OCI-LY1 (cell line): ENCODE measurements around the gene KCNMA1.

Experiments used
- H2AFZ ChIP-seq: fragments of 200-600 bp; sonication (generic), shearing (Covaris generic); 2 replicates; pipeline ENCODE4 v1.6.0; 2014; ENCODE audit warnings: antibody characterized with exemption, mild to moderate bottlenecking, low read length
- H3F3A ChIP-seq: fragments of 200-600 bp; sonication (generic), shearing (Covaris generic); 2 replicates; pipeline ENCODE4 v1.6.0; 2014; ENCODE audit warnings: mild to moderate bottlenecking, antibody characterized with exemption, low read length, moderate library complexity; ENCODE audit not compliant: insufficient read depth
- H3K27ac ChIP-seq: fragments of 200-600 bp; sonication (generic); 2 replicates; pipeline ENCODE4 v1.5.1; 2014; ENCODE audit warnings: low read length, mixed run types, mild to moderate bottlenecking, low read depth; ENCODE audit not compliant: poor library complexity, severe bottlenecking
- H3K27me3 ChIP-seq: fragments of 200-600 bp; sonication (generic); 2 replicates; pipeline ENCODE4 v1.6.0; 2014; ENCODE audit warnings: antibody characterized with exemption, mild to moderate bottlenecking, low read length, moderate library complexity; ENCODE audit not compliant: insufficient read depth
- H3K36me3 ChIP-seq: fragments of 200-600 bp; sonication (generic); 2 replicates; pipeline ENCODE4 v1.6.1; 2014; ENCODE audit warnings: mild to moderate bottlenecking, antibody characterized with exemption, low read length, moderate library complexity, mixed read lengths; ENCODE audit not compliant: insufficient read depth
- H3K4me1 ChIP-seq: fragments of 200-600 bp; sonication (generic); 2 replicates; pipeline ENCODE4 v1.5.1; 2014; ENCODE audit warnings: mild to moderate bottlenecking, low read length, moderate library complexity; ENCODE audit not compliant: insufficient read depth, severe bottlenecking
- H3K4me2 ChIP-seq: fragments of 200-600 bp; sonication (generic), shearing (Covaris generic); 2 replicates; pipeline ENCODE4 v1.6.1; 2014; ENCODE audit warnings: low read length
- H3K4me3 ChIP-seq: fragments of 200-600 bp; sonication (generic); 2 replicates; pipeline ENCODE4 v1.5.1; 2014; ENCODE audit warnings: low read length, low read depth, mild to moderate bottlenecking, mixed read lengths; ENCODE audit not compliant: poor library complexity, severe bottlenecking
- H3K79me2 ChIP-seq: fragments of 200-600 bp; shearing (Covaris generic); 2 replicates; pipeline ENCODE4 v1.6.1; 2016; ENCODE audit warnings: mixed run types, low read length, mixed read lengths; ENCODE audit not compliant: insufficient read depth
- H3K9ac ChIP-seq: fragments of 200-600 bp; sonication (generic), shearing (Covaris generic); 2 replicates; pipeline ENCODE4 v1.6.1; 2014; ENCODE audit warnings: mild to moderate bottlenecking, low read length, mixed read lengths
- H3K9me2 ChIP-seq: fragments of 200-600 bp; sonication (generic), shearing (Covaris generic); 2 replicates; pipeline ENCODE4 v1.6.1; 2014; ENCODE audit warnings: low read depth, mild to moderate bottlenecking, low read length, mixed read lengths
- H3K9me3 ChIP-seq: fragments of 200-600 bp; shearing (Covaris generic); 2 replicates; pipeline ENCODE4 v1.6.1; 2014; ENCODE audit warnings: low read length, mixed read lengths
- H4K20me1 ChIP-seq: fragments of 200-600 bp; sonication (generic), shearing (Covaris generic); 2 replicates; pipeline ENCODE4 v1.6.0; 2016; ENCODE audit warnings: mild to moderate bottlenecking, low read length; ENCODE audit not compliant: insufficient read depth
- EZH2 ChIP-seq: fragments of 200-600 bp; sonication (generic), shearing (Covaris generic); IDR thresholded peaks from 2 replicates; pipeline ENCODE4 v1.8.0; 2017; ENCODE audit warnings: borderline replicate concordance, mixed run types, mild to moderate bottlenecking, antibody characterized with exemption, low read length, moderate library complexity, mixed read lengths
- TF ChIP-seq, protein P1 (sequence below): fragments of 200-600 bp; sonication (generic), shearing (Covaris generic); IDR thresholded peaks from 2 replicates; pipeline ENCODE4 v1.5.1; 2017; ENCODE audit warnings: mild to moderate bottlenecking, antibody characterized with exemption, low read length, moderate library complexity, mixed read lengths

KCNMA1 gene

DNA sequence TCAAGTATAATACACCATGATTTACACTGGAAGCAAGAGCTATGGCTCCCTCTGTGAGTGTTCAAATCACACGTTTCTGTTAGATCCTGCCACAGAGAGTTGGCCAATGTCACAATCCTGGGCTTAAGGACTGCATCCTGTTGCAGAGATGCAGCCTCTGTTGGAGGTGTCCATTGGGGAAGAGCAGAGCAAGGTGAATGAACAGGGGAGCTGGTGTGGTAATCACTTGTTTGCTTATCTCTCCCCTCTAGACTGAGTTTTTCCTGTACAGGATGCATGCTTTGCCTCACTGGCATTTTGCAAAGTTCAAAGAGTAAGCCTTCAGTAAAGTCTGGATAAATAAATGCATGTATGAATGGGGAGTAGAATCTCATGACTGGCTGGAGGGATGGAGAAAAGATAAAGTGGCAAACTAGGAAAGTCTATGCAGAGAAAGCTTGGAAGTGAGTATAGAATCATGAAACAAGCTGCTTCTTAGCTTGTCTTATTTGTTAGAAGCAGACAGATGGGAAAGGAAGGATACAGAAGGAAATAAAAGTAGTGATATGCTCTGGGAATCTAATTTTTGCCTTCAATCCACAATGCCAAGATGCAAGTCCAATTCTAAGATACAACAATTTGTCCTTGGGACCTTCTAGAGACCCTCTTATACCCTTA, 605.9 kb downstream of the KCNMA1 start:
- no peaks in the 10 kb centered on the region for H3K27me3 ChIP-seq
- H3K27ac ChIP-seq = no peak overlapping the region
- no peaks in the 10 kb centered on the region for H3F3A ChIP-seq
- no peaks in the 10 kb centered on the region for H3K9me3 ChIP-seq
- H3K4me1 ChIP-seq = no peaks in the 10 kb centered on the region
- H3K4me2 ChIP-seq = no peak overlapping the region
- H4K20me1 ChIP-seq = no peaks in the 10 kb centered on the region
- no peak overlapping the region for H2AFZ ChIP-seq
- no peaks in the 10 kb centered on the region for H3K9me2 ChIP-seq
- no peak overlapping the region for H3K4me3 ChIP-seq
- H3K79me2 ChIP-seq = no peaks in the 10 kb centered on the region
- H3K9ac ChIP-seq = no peak overlapping the region
- no peaks in the 10 kb centered on the region for H3K36me3 ChIP-seq
- no peak for TF ChIP-seq EZH2
- TF ChIP-seq, protein P1, sequence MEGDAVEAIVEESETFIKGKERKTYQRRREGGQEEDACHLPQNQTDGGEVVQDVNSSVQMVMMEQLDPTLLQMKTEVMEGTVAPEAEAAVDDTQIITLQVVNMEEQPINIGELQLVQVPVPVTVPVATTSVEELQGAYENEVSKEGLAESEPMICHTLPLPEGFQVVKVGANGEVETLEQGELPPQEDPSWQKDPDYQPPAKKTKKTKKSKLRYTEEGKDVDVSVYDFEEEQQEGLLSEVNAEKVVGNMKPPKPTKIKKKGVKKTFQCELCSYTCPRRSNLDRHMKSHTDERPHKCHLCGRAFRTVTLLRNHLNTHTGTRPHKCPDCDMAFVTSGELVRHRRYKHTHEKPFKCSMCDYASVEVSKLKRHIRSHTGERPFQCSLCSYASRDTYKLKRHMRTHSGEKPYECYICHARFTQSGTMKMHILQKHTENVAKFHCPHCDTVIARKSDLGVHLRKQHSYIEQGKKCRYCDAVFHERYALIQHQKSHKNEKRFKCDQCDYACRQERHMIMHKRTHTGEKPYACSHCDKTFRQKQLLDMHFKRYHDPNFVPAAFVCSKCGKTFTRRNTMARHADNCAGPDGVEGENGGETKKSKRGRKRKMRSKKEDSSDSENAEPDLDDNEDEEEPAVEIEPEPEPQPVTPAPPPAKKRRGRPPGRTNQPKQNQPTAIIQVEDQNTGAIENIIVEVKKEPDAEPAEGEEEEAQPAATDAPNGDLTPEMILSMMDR = no peak

DNA sequence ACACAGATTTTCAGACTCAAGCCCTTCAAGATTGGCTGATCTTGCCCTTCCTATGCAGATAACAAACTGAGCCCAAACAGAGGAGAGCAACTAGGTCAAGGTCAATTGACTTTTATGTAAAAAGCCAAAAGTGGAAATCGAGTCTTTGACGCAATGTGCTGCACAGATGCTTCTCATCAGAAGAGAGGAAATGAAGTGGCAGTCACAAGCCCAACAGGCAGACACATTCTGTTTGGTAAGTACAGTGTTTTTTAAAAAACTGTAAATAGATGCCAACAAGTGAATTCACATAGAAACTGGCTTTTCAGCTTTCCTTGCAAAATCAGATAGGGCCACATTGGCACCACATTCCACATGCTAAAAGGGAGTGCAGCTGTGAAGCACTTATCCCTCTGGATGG, 606.6 kb downstream of the KCNMA1 start:
- no peaks in the 10 kb centered on the region for H3K36me3 ChIP-seq
- no peak overlapping the region for H3K4me3 ChIP-seq
- H2AFZ ChIP-seq = no peak overlapping the region

DNA sequence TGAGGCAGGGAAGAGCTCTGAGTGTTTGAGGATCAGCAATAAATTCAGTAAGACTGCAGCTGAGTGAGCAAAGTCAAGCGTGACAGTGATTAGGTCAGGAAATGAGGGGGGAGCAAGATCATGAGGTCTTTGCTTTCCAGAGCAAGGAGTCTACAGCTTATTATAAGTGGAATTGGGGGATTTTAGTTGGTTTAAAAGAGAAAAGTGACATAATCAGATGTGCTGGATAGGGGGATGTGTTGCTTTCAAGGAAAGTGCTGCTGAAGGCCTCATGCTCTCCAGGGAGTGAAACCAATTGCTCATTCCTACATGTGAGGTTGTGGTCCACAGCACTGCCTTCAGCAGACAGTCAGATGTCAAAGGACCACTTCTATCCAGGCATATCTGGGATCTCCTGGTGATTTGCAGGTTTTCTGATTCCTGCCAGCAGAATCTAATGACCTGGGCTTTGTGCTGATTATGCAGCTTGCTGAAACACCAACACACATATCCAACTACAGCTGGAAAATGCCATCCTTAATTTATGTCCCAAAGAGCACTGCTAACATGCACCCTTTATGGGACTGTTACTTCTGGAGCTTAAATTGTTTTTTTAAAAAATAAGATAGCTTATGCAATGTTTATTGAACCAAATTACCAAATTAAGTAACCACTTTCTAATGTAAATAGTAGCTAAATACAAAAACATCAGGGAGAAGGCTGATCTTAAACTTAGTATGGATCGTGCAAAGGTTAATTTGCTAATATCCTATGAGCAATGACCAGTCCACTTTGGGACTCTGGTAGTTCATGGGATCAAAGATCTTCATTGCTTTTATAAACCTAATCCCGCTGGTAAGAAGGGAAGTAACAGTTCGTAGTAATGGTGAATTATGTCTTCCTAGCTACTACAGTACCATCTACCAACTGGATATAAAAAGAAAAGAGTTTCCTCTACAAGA, 607.6 kb downstream of the KCNMA1 start:
- H3K4me3 ChIP-seq = no peak overlapping the region
- H2AFZ ChIP-seq = no peak overlapping the region
- TF ChIP-seq EZH2 = no peak
- TF ChIP-seq, protein P1 = no peak
- H3F3A ChIP-seq = no peaks in the 10 kb centered on the region
- no peaks in the 10 kb centered on the region for H3K9me2 ChIP-seq
- no peaks in the 10 kb centered on the region for H3K9me3 ChIP-seq
- no peak overlapping the region for H3K4me2 ChIP-seq
- no peak overlapping the region for H3K27ac ChIP-seq
- H3K27me3 ChIP-seq = no peaks in the 10 kb centered on the region
- H4K20me1 ChIP-seq = no peaks in the 10 kb centered on the region
- no peak overlapping the region for H3K9ac ChIP-seq
- H3K4me1 ChIP-seq = no peaks in the 10 kb centered on the region
- no peaks in the 10 kb centered on the region for H3K79me2 ChIP-seq
- no peaks in the 10 kb centered on the region for H3K36me3 ChIP-seq

More for the DNA sequence above, 606.6 kb downstream of the KCNMA1 start:
- Histone ChIP-seq H3K4me1 (no peaks in the 10 kb centered on the region), H3K79me2 (no peaks in the 10 kb centered on the region), H3F3A (no peaks in the 10 kb centered on the region), H4K20me1 (no peaks in the 10 kb centered on the region), H3K27me3 (no peaks in the 10 kb centered on the region), H3K27ac (no peak overlapping the region), H3K4me2 (no peak overlapping the region), H3K9me3 (no peaks in the 10 kb centered on the region), H3K9me2 (no peaks in the 10 kb centered on the region), H3K9ac (no peak overlapping the region)
- TF ChIP-seq EZH2 = no peak
- TF ChIP-seq, protein P1 = no peak
